GM12891 (cell line): ENCODE measurements around the gene ZMYND19.

Experiments used
- PAX5 ChIP-seq: IDR thresholded peaks from 2 replicates; pipeline ENCODE4 v1.6.1; 2011; ENCODE audit warnings: low read length, moderate library complexity, mild to moderate bottlenecking; ENCODE audit not compliant: insufficient read depth, severe bottlenecking
- POLR2A ChIP-seq: IDR thresholded peaks from 2 replicates; pipeline ENCODE4 v1.6.1; 2011; ENCODE audit warnings: low read depth, low read length, control low read depth
- POLR2AphosphoS5 ChIP-seq: IDR thresholded peaks from 2 replicates; pipeline ENCODE4 v1.6.1; 2011; ENCODE audit warnings: low read depth, low read length, control low read depth
- SPI1 ChIP-seq: IDR thresholded peaks from 2 replicates; pipeline ENCODE4 v1.6.1; 2011; ENCODE audit warnings: low read depth, low read length, control low read depth

GRCh38 chr9:137619240-137620047 lies 29.1 kb upstream of the ZMYND19 start:
- TF ChIP-seq POLR2AphosphoS5, result no peak
- TF ChIP-seq POLR2A, result no peak
- TF ChIP-seq PAX5, result no peak
- no peak for TF ChIP-seq SPI1
